Fibroblast of the aortic adventitia (primary cell): ENCODE results near the gene RPL11. TPM values are rescaled to one million over a fixed set of nuclear protein-coding genes. Genes with fewer than 3 reads are reported as not detected.
"Not testable (repeated sequence)": the region's sequence is repeated elsewhere in the genome, so short reads cannot be mapped to it uniquely, and the experiment has no call there.

Experiments
- DNase-seq: peaks from one replicate; pipeline ENCODE4 v3.0.0-alpha.2; 2010; ENCODE audit warnings: low read depth
- H3K4me3 ChIP-seq: 2 replicates; pipeline ENCODE4 v1.5.1; 2011; ENCODE audit warnings: low read depth, mild to moderate bottlenecking, control low read depth, low read length, moderate library complexity
- CTCF ChIP-seq: IDR thresholded peaks from 2 replicates; pipeline ENCODE4 v1.5.1; 2011; ENCODE audit warnings: mild to moderate bottlenecking, low read length, control low read depth, inconsistent platforms; ENCODE audit not compliant: insufficient read depth
- total RNA-seq: library from RNA; depleted of rRNA; stranded (reverse); fragments of >200 nt; gene quantifications from 2 replicates; pipeline ENCODE4 v1.2.3, GENCODE V29; 2012; ENCODE audit warnings: low replicate concordance

The RPL11 gene
- total RNA-seq, 1 donor = 1,073 TPM

GRCh38 chr1:23727362-23727811, 35.8 kb downstream of the RPL11 start:
- no peak for TF ChIP-seq CTCF
- no peak overlapping the region for H3K4me3 ChIP-seq
- peak; percentile 76 for DNase-seq

GRCh38 chr1:23732363-23733224, 41.0 kb downstream of the RPL11 start:
- DNase-seq = no peak
- H3K4me3 ChIP-seq = no peak overlapping the region
- no peak for TF ChIP-seq CTCF

- not testable (repeated sequence) for H3K4me3 ChIP-seq
Observed at GRCh38 chr1:23733281-23733680, 41.7 kb downstream of the RPL11 start.

GRCh38 chr1:23736437-23737134, 45.0 kb downstream of the RPL11 start:
- no peak overlapping the region for H3K4me3 ChIP-seq
- TF ChIP-seq CTCF = no peak

More at GRCh38 chr1:23733281-23733680, 41.7 kb downstream of the RPL11 start:
- not testable (repeated sequence) for DNase-seq

GRCh38 chr1:23741609-23742008, 50.0 kb downstream of the RPL11 start:
- TF ChIP-seq CTCF = no peak
- H3K4me3 ChIP-seq = no peak overlapping the region
- DNase-seq = no peak

More at GRCh38 chr1:23736437-23737134, 45.0 kb downstream of the RPL11 start:
- DNase-seq = no peak

- DNase-seq = no peak
- TF ChIP-seq CTCF = no peak
- H3K4me3 ChIP-seq = peak overlapping the region; percentile 85
Observed at GRCh38 chr1:23742670-23743286, 51.2 kb downstream of the RPL11 start.
